Body of pancreas (tissue), 4 donors: ENCODE results near the gene TYW1. TPM values are rescaled to one million over a fixed set of nuclear protein-coding genes. Genes with fewer than 3 reads are reported as not detected.
"Not testable (repeated sequence)": the region's sequence is repeated elsewhere in the genome, so short reads cannot be mapped to it uniquely, and the experiment has no call there.

Source experiments
- ATAC-seq: fragments of 150-250 bp; one replicate; pipeline ENCODE4 v1.9.1; 2016
- DNase-seq, 4 donors: peaks; one replicate each; pipeline ENCODE4 v3.0.0-alpha.2; 2019
- H3K27ac ChIP-seq, 4 donors: fragments of 200-600 bp; sonication (generic); 1 replicate in 3 of 4; 2 replicates in 1 of 4; pipeline versions ENCODE4 v1.5.1 to v1.6.1; 2016 to 2019; ENCODE audit warnings: mild to moderate bottlenecking in 1 of 4, mixed read lengths in 1 of 4, moderate library complexity in 1 of 4
- H3K27me3 ChIP-seq, 2 donors: fragments of 200-600 bp; sonication (generic); one replicate each; pipeline ENCODE4 v1.6.0; 2016; ENCODE audit warnings: mild to moderate bottlenecking in 1 of 2
- H3K36me3 ChIP-seq, 2 donors: fragments of 200-600 bp; sonication (generic); replicated peaks in 1 of 2; 2 replicates each; pipeline ENCODE4 v1.5.1; 2016; ENCODE audit warnings: low read depth in 2 of 2; ENCODE audit not compliant: insufficient read depth in 1 of 2
- H3K4me1 ChIP-seq: fragments of 200-600 bp; sonication (generic); one replicate; pipeline ENCODE4 v1.6.0; 2016
- H3K4me3 ChIP-seq, 2 donors: fragments of 200-600 bp; sonication (generic); 1 replicate in 1 of 2; 2 replicates in 1 of 2; pipeline ENCODE4 v1.5.1; 2016 to 2019
- H3K9me3 ChIP-seq, 3 donors: fragments of 200-600 bp; sonication (generic); 1 replicate in 2 of 3; 2 replicates in 1 of 3; pipeline ENCODE4 v1.5.1; 2016
- POLR2A ChIP-seq, 3 donors: fragments of 450-650 bp; IDR thresholded peaks; one replicate each; pipeline ENCODE4 v1.6.1; 2016; ENCODE audit warnings: antibody characterized with exemption in 3 of 3, mild to moderate bottlenecking in 2 of 3
- WGBS, 2 donors: methylation state at CpG; one replicate each; pipeline ENCODE4 v1.1.5; 2017; 5-methylcytosine and 5-hydroxymethylcytosine counted together
- intact Hi-C: fragments of 100-400 bp; cut with DNase I; formaldehyde crosslinking; loops from one replicate; pipeline ENCODE4 v1.15.1; 2023
- total RNA-seq, 2 donors: library from RNA; depleted of rRNA; stranded (reverse); fragments of >200 nt; gene quantifications; one replicate each; pipeline ENCODE4 v1.1.0, GENCODE V29; 2016
- TF ChIP-seq, protein P1 (sequence below), 7 experiments: fragments of 450-650 bp in 4 of 7; fragments of 200-600 bp in 3 of 7; sonication (generic) in 3 of 7; IDR thresholded peaks; one replicate each; pipeline ENCODE4 v1.5.1; 2016 to 2019; ENCODE audit warnings: antibody characterized with exemption in 7 of 7

The TYW1 gene
- total RNA-seq, 2 donors from 2014 or later = 7.6 to 15.6 TPM

DNA sequence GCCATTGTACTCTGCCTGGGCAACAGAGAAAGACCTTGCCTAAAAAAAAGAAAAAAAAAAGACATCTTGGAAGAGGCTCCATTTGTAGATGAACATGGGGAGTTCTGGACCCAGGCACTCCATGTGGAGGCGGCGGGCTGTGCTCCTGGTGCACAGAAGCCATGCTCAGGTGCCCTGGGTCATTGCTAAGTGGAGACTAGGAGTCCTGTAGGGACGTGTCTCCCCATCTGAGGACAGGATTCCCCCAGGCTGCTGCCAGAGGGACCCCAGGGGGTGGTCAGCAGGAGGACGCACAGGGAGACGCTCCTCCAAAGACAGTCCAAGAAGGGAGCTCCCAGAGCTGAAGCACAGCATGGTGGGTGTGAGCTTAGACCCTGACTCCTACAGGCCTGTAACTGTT is 35.5 kb upstream of the TYW1 start:
- intact Hi-C loops = no loop called here
- no peak overlapping the region for H3K27ac ChIP-seq
- no peaks in the 10 kb centered on the region for H3K4me1 ChIP-seq
- no peak overlapping the region for H3K4me3 ChIP-seq
- no peaks in the 10 kb centered on the region for H3K27me3 ChIP-seq
- H3K9me3 ChIP-seq = no peaks in the 10 kb centered on the region
- WGBS, 2 donors = 95 to 97% methylated on average over 3 to 5 of the region's 5 CpGs
- peaks cover 0 to under 1% of the 10 kb centered on the region in 2 donors for H3K36me3 ChIP-seq
- DNase-seq (no peak), ATAC-seq (no peak)
- TF ChIP-seq POLR2A (IDR thresholded peaks at IDR 0.05) = no peak
- TF ChIP-seq, protein P1, sequence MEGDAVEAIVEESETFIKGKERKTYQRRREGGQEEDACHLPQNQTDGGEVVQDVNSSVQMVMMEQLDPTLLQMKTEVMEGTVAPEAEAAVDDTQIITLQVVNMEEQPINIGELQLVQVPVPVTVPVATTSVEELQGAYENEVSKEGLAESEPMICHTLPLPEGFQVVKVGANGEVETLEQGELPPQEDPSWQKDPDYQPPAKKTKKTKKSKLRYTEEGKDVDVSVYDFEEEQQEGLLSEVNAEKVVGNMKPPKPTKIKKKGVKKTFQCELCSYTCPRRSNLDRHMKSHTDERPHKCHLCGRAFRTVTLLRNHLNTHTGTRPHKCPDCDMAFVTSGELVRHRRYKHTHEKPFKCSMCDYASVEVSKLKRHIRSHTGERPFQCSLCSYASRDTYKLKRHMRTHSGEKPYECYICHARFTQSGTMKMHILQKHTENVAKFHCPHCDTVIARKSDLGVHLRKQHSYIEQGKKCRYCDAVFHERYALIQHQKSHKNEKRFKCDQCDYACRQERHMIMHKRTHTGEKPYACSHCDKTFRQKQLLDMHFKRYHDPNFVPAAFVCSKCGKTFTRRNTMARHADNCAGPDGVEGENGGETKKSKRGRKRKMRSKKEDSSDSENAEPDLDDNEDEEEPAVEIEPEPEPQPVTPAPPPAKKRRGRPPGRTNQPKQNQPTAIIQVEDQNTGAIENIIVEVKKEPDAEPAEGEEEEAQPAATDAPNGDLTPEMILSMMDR (IDR thresholded peaks at IDR 0.05) = no peak

DNA sequence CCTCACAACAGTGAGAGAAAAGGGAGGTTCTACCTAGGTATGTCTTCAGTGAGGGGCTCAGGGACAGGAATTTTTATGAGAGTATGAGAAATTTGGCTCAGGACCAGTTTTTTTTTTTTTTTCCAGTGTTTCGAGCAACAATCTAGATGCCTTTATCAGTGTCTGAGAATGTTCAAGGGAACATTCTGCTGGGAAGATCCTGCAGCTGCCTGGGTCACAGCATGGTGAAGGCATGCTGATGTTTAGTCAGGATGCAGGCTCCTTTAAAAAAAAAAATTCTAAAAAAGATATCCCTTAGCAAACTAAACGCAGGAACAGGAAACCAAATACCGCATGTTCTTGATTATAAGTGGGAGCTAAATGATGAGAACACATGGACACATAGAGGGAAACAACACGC is 32.2 kb upstream of the TYW1 start:
- H3K9me3 ChIP-seq = no peaks in the 10 kb centered on the region
- TF ChIP-seq, protein P1 (IDR thresholded peaks at IDR 0.05) = no peak
- TF ChIP-seq POLR2A (IDR thresholded peaks at IDR 0.05) = no peak
- no peaks in the 10 kb centered on the region for H3K4me1 ChIP-seq
- intact Hi-C loops = no loop called here
- H3K36me3 ChIP-seq = no peaks in the 10 kb centered on the region
- H3K4me3 ChIP-seq = no peak overlapping the region
- 23 to 43% methylated on average over 4 of the region's 4 CpGs for WGBS, 2 donors
- H3K27ac ChIP-seq = no peak overlapping the region
- H3K27me3 ChIP-seq = no peaks in the 10 kb centered on the region
- ATAC-seq (no peak), DNase-seq (no peak)

DNA sequence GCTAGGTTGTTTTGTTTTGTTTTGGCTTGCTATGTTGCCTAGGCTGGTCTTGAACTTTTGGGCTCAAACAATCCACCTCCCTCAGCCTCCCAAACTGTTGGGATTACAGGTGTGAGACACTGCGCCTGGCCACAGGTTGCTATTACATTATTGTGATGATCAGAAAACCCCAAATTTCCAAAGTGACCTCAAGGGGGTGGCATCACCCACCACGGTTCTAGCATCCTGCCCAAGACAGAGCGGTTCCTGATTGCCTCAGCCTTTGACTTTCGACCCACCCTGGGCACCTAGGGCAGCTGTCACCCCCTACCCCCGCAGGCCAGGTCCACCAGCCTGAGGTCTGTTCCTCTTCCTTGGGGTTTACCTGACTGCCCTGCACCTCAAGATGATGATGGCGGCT is 29.6 kb upstream of the TYW1 start:
- no peaks in the 10 kb centered on the region for H3K9me3 ChIP-seq
- no peaks in the 10 kb centered on the region for H3K36me3 ChIP-seq
- DNase-seq = no peak
- no peak for TF ChIP-seq POLR2A (IDR thresholded peaks at IDR 0.05)
- TF ChIP-seq, protein P1 (IDR thresholded peaks at IDR 0.05) = no peak
- H3K27me3 ChIP-seq = no peaks in the 10 kb centered on the region
- no peaks in the 10 kb centered on the region for H3K4me1 ChIP-seq
- H3K4me3 ChIP-seq = no peak overlapping the region
- WGBS, 2 donors = 80 to 92% methylated on average over 4 to 6 of the region's 6 CpGs
- no peak overlapping the region for H3K27ac ChIP-seq
- no peak for ATAC-seq
- intact Hi-C loops = no loop called here

DNA sequence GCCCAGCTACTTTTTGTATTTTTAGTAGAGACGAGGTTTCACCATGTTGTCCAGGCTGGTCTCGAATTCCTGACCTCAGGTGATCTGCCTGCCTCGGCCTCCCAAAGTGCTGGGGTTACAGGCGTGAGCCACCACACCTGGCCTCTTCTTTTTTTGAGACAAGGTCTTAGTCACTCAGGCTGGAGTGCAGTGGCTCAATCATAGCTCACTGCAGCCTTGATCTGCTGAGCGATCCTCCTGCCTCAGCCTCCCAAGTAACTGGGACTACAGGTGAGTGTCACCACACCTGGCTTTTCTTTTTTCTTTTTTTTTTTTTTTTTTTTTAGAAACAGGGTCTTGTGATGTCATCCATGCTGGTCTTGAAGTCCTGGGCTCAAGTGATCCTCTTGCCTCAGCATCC is 27.6 kb upstream of the TYW1 start:
- H3K9me3 ChIP-seq, H3K27me3 ChIP-seq, H3K27ac ChIP-seq, DNase-seq, H3K36me3 ChIP-seq, H3K4me3 ChIP-seq, intact Hi-C loops, H3K4me1 ChIP-seq, ATAC-seq: not testable (repeated sequence)
- 89 to 96% methylated on average over 5 of the region's 5 CpGs for WGBS, 2 donors

DNA sequence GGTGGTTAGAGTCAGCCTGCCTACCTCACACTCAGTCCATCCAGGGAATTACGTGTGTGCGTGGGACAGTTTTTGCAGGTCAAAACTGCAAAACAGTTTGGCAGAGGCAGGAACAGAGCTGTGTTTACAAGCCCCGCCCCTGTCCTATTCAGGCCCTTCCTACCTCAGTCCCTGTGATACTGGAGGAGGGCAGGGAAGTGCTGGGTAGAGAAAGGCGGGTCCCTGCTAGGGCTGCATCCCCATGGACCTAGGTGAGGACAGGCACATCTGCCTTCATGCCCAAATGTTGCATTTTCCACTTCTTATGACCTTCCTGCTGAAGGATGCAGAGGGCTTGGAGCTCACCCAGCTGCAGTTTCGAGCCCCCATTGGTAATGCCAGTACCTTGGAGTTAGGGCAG is 26.3 kb upstream of the TYW1 start:
- 69 to 76% methylated on average over 4 to 5 of the region's 5 CpGs for WGBS, 2 donors
- Histone ChIP-seq H3K4me3 (no peak overlapping the region), H3K27me3 (no peaks in the 10 kb centered on the region), H3K4me1 (no peaks in the 10 kb centered on the region), H3K9me3 (no peaks in the 10 kb centered on the region), H3K36me3 (no peaks in the 10 kb centered on the region), H3K27ac (no peak overlapping the region)
- no peak for TF ChIP-seq POLR2A (IDR thresholded peaks at IDR 0.05)
- TF ChIP-seq, protein P1 (IDR thresholded peaks at IDR 0.05) = no peak
- intact Hi-C loops = no loop called here
- DNase-seq = no peak
- ATAC-seq = no peak
